Fibroblast of villous mesenchyme (primary cell): ENCODE measurements around the gene STMN3. TPM values are rescaled to one million over a fixed set of nuclear protein-coding genes. Genes with fewer than 3 reads are reported as not detected.
"Not testable (repeated sequence)": the region's sequence is repeated elsewhere in the genome, so short reads cannot be mapped to it uniquely, and the experiment has no call there.

Experiments used
- DNase-seq: peaks from one replicate; pipeline ENCODE4 v3.0.0-alpha.2; 2010; ENCODE audit warnings: low read depth
- H3K4me3 ChIP-seq: 2 replicates; pipeline ENCODE4 v1.5.1; 2011; ENCODE audit warnings: low read depth, mild to moderate bottlenecking, low read length
- total RNA-seq: library from RNA; depleted of rRNA; stranded (reverse); fragments of >200 nt; gene quantifications from 2 replicates; pipeline ENCODE4 v1.2.3, GENCODE V29; 2012
- TF ChIP-seq, protein P1 (sequence below): IDR thresholded peaks from 2 replicates; pipeline ENCODE4 v1.5.1; 2012; ENCODE audit warnings: low read depth, mild to moderate bottlenecking, low read length; ENCODE audit not compliant: insufficient read depth

STMN3 gene
- total RNA-seq, 1 donor = 5.6 TPM

DNA sequence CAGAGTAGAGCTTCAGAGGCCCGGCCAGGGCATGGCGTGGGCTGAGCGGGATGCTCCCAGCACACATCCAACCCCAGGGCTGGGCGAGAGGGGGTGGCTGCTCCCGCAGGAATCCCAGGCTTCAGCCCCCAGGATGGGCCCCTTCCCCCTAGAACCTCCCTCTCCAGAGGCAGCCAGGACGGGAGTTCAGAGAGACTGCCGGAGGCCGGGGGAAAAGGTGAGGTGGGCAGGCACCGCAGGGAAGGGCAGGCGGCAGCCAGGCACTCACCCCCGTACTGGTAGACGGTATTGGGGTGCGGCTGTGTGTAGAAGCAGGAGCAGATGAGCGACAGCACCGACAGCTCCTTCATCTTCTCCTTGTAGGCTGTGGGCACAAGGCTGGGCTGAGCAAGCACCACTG lies 9.3 kb downstream of the STMN3 start:
- DNase-seq = no peak
- TF ChIP-seq, protein P1, sequence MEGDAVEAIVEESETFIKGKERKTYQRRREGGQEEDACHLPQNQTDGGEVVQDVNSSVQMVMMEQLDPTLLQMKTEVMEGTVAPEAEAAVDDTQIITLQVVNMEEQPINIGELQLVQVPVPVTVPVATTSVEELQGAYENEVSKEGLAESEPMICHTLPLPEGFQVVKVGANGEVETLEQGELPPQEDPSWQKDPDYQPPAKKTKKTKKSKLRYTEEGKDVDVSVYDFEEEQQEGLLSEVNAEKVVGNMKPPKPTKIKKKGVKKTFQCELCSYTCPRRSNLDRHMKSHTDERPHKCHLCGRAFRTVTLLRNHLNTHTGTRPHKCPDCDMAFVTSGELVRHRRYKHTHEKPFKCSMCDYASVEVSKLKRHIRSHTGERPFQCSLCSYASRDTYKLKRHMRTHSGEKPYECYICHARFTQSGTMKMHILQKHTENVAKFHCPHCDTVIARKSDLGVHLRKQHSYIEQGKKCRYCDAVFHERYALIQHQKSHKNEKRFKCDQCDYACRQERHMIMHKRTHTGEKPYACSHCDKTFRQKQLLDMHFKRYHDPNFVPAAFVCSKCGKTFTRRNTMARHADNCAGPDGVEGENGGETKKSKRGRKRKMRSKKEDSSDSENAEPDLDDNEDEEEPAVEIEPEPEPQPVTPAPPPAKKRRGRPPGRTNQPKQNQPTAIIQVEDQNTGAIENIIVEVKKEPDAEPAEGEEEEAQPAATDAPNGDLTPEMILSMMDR = no peak
- no peak overlapping the region for H3K4me3 ChIP-seq

DNA sequence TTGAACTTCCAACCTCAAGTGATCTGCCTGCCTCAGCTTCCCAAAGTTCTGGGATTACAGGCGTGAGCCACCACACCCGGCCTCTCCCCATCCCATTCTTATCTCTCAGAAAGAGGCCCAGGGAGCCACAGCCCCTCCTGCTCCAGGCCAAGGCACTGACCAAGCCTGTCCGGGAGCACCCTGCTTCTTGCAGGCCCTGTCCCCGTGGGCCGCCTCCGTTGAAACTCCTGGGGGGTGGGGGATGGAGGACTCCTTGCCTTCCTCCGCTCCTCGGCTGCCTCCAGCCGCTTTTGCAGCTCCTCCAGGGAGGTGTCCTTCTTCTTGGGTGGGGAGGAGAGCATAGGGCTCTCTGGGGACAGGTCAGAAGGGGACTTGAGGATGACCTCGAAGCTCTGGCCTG lies 9.7 kb downstream of the STMN3 start:
- no peak overlapping the region for H3K4me3 ChIP-seq
- no peak for DNase-seq
- TF ChIP-seq, protein P1 = no peak

DNA sequence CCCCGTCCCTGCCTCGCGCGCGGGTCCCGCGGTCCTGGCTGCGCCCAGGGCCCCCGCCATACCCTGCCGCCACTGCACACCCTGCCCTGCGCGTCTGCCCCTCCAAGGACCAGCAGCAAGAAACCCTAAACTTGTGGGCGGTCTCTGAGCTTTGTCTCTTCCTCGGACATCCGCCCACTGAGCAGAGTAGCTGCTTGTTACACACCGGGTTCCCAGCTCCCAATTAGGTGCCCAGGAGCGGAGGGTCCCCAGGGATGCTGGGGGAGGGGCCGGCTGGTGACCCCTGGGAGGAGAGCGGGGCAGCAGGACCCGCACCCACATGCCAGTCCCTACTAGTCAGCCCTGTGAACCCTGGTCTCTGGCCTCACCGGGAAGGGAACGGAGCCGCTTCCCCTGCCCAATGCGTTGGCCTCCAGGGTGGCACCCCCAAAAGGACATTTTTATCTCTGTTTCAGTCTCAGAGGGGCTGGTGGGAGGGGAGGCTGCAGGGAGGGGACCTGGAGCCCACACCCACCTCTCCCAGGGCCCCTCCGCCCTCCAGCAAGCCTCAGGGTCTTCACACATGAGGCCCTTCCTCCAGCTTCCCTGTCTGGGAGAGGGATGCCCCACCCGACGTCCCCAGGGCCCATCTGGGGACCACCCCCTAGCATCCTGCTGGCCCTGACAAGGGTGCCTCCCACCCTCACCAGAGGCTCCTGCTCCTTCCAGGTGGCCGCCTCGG lies 10.5 kb downstream of the STMN3 start:
- H3K4me3 ChIP-seq = no peak overlapping the region
- TF ChIP-seq, protein P1 = no peak
- DNase-seq = no peak

DNA sequence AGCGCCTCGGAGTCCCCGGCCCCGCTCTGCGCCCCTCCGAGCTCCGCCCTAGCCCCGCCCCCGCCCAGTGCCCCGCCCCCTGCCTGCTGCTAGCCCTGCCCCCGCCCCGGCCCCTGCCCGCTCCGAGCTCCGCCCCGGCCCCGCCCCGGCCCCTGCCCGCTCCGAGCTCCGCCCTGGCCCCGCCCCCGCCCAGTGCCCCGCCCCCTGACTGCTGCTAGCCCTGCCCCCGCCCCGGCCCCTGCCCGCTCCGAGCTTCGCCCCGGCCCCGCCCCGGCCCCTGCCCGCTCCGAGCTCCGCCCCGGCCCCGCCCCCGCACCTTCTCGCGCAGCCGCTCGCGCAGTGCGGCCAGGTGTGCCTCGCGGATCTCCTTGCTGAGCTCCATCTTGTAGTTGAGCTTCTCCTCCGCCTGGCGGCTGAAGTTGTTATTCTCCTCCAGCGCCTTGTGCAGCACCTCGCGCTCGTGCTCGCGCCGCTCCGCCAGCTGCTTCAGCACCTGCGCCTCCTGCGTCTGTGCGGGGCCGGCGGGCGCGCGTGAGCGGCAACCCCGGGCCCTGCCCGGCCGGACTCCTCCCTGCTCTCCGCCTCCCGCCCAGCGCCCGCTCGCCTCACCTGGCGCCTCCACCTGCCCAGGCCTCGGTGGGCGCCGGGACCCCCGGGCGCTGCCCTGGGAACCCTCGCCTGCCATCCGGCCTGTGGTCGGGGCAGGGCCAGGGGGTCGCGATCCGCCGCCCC lies 11.3 kb downstream of the STMN3 start:
- DNase-seq = peak; percentile 89
- H3K4me3 ChIP-seq = peak overlapping the region; percentile 59
- TF ChIP-seq, protein P1 = peak; percentile 33

- H3K4me3 ChIP-seq = peak overlapping the region; percentile 59
- DNase-seq = no peak
Observed at GRCh38 chr20:63641146-63641791, 12.0 kb downstream of the STMN3 start.

DNA sequence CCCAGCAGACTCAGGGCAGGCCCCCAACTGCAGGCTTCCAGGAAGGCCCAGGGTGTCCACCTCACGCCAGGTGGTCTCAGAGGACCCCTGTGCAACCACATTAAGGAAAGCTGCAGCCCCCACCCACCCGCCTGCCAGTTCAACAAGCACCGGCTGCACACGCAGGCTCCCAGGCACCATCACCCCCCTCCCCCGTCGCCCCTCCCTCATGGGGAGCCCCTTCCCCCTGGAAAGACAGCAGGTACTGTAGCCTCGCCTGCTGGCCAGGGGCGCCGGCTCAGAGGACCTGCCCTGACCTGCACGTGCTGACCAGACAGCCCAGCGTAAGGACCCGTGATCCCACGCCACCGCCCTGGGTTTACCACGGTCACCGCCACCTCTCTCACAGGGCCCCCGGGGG lies 12.5 kb downstream of the STMN3 start:
- not testable (repeated sequence) for DNase-seq, H3K4me3 ChIP-seq

More at GRCh38 chr20:63641146-63641791, 12.0 kb downstream of the STMN3 start:
- TF ChIP-seq, protein P1 = no peak

GRCh38 chr20:63640086-63640485 lies 13.1 kb downstream of the STMN3 start:
- DNase-seq = no peak
- no peak overlapping the region for H3K4me3 ChIP-seq
- TF ChIP-seq, protein P1 = no peak
